KOPT-K1 (cell line): ENCODE measurements around the gene DOK4.
A peak's percentile ranks its signal among the peaks of the same experiment; 100 is the strongest.
"Not testable (repeated sequence)": the region's sequence is repeated elsewhere in the genome, so short reads cannot be mapped to it uniquely, and the experiment has no call there.

Experiments
- H3K27ac ChIP-seq: fragments of 200-600 bp; sonication (generic); 2 replicates; pipeline ENCODE4 v1.5.1; 2016; ENCODE audit warnings: antibody characterized with exemption, mild to moderate bottlenecking, low read depth, low read length; ENCODE audit not compliant: poor library complexity, severe bottlenecking
- H3K36me3 ChIP-seq: fragments of 200-600 bp; sonication (generic); 2 replicates; pipeline ENCODE4 v1.5.1; 2017; ENCODE audit warnings: antibody characterized with exemption, mild to moderate bottlenecking, low read length, moderate library complexity; ENCODE audit not compliant: insufficient read depth
- H3K9me3 ChIP-seq: fragments of 200-600 bp; sonication (generic); 2 replicates; pipeline ENCODE4 v1.5.1; 2017; ENCODE audit warnings: antibody characterized with exemption, low read length, mild to moderate bottlenecking; ENCODE audit not compliant: insufficient read depth, poor library complexity, severe bottlenecking

Gene DOK4

GRCh38 chr16:57469917-57470470, 16.3 kb downstream of the DOK4 start:
- Histone ChIP-seq H3K9me3 (no peaks in the 10 kb centered on the region), H3K36me3 (peaks cover 91% of the 10 kb centered on the region), H3K27ac (no peak overlapping the region)

GRCh38 chr16:57469046-57469445, 17.2 kb downstream of the DOK4 start:
- no peaks in the 10 kb centered on the region for H3K9me3 ChIP-seq
- H3K36me3 ChIP-seq = peaks cover 100% of the 10 kb centered on the region
- no peak overlapping the region for H3K27ac ChIP-seq

GRCh38 chr16:57468346-57468745, 17.9 kb downstream of the DOK4 start:
- peaks cover 98% of the 10 kb centered on the region for H3K36me3 ChIP-seq
- no peak overlapping the region for H3K27ac ChIP-seq
- no peaks in the 10 kb centered on the region for H3K9me3 ChIP-seq

- H3K9me3 ChIP-seq = no peaks in the 10 kb centered on the region
- H3K36me3 ChIP-seq = peaks cover 80% of the 10 kb centered on the region
- no peak overlapping the region for H3K27ac ChIP-seq
Measured at GRCh38 chr16:57464523-57464922, 21.8 kb downstream of the DOK4 start.

DNA sequence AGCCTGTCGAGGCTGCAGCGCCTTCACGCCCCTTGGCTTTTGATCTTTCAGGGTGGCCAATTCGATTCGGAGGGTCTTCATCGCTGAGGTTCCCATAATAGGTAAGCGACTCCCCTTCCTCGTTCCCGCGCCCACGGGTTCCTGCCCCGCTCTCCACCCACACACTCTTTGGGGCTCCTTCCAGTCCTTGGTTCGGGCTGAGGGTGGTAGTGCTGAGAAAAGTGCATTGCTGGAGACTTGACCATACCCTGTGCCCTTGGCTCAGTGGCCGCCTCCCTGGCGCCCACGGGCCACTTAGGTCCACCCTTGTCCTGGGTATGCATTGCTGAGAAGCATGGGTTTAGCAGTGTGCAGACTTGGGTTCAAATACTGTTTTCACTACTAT, 23.3 kb downstream of the DOK4 start:
- H3K36me3 ChIP-seq = peaks cover 78% of the 10 kb centered on the region
- H3K27ac ChIP-seq = peak overlapping the region; percentile 55
- no peaks in the 10 kb centered on the region for H3K9me3 ChIP-seq

GRCh38 chr16:57462209-57462977, 23.9 kb downstream of the DOK4 start, which contains the start of gene POLR2C:
POLR2C (plus strand) TSS chr16:57462679; CDS start chr16:57462725, 46 bp downstream.
- Histone ChIP-seq H3K9me3 (no peaks in the 10 kb centered on the region), H3K27ac (peak within 1 kb of the TSS; percentile 55), H3K36me3 (peaks cover 78% of the 10 kb centered on the region)

- Histone ChIP-seq H3K36me3 (peaks cover 61% of the 10 kb centered on the region), H3K27ac (no peak overlapping the region), H3K9me3 (no peaks in the 10 kb centered on the region)
Measured at GRCh38 chr16:57452021-57452420, 34.3 kb downstream of the DOK4 start.

- Histone ChIP-seq H3K27ac (peak within 1 kb of the TSS; percentile 82), H3K36me3 (peaks cover 20% of the 10 kb centered on the region), H3K9me3 (no peaks in the 10 kb centered on the region)
Measured at GRCh38 chr16:57447186-57447962, 38.9 kb downstream of the DOK4 start, which contains the start of the genes CIAPIN1 and COQ9. CIAPIN1 (minus strand) TSS chr16:57447385; CDS start chr16:57440928, 6,457 bp downstream. COQ9 (plus strand) TSS chr16:57447479; CDS start chr16:57447506, 27 bp downstream.

- Histone ChIP-seq H3K9me3 (peaks cover 1% of the 10 kb centered on the region), H3K36me3 (peaks cover 20% of the 10 kb centered on the region), H3K27ac (peak overlapping the region; percentile 82)
Measured at GRCh38 chr16:57446531-57447185, 39.6 kb downstream of the DOK4 start.

- Histone ChIP-seq H3K36me3 (peaks cover 23% of the 10 kb centered on the region), H3K9me3 (peaks cover 12% of the 10 kb centered on the region), H3K27ac (no peak overlapping the region)
Measured at GRCh38 chr16:57445510-57445909, 40.8 kb downstream of the DOK4 start.

DNA sequence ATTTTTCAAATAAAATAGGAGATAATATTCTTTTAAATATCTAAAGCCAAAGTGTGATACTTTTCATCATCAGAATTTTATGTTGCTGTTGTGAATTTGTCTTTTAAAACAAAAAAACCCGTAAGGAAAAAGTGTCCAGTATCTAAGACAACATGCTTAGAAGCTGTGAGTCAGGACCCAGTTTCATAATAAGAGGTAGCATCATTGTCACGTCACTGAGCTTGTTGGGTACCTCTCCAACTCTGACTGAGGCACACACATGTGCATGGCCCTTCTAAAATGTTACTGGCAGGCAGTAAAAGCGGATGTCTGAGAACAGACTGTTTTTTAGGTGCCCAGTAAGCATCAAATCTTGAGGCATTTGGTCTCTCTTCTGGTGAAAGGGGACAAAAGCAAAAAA, 41.6 kb downstream of the DOK4 start:
- Histone ChIP-seq H3K27ac (no peak overlapping the region), H3K36me3 (peaks cover 30% of the 10 kb centered on the region), H3K9me3 (peaks cover 20% of the 10 kb centered on the region)

GRCh38 chr16:57440551-57440950, 45.7 kb downstream of the DOK4 start:
- Histone ChIP-seq H3K9me3 (peaks cover 23% of the 10 kb centered on the region), H3K36me3 (peaks cover 71% of the 10 kb centered on the region)
- H3K27ac ChIP-seq = not testable (repeated sequence)

- Histone ChIP-seq H3K9me3 (peaks cover 23% of the 10 kb centered on the region), H3K36me3 (peaks cover 77% of the 10 kb centered on the region)
- H3K27ac ChIP-seq = not testable (repeated sequence)
Measured at GRCh38 chr16:57439947-57440346, 46.3 kb downstream of the DOK4 start.

- no peak overlapping the region for H3K27ac ChIP-seq
- H3K9me3 ChIP-seq = peaks cover 14% of the 10 kb centered on the region
- H3K36me3 ChIP-seq = peaks cover 99% of the 10 kb centered on the region
Measured at GRCh38 chr16:57435838-57436237, 50.5 kb downstream of the DOK4 start.

DNA sequence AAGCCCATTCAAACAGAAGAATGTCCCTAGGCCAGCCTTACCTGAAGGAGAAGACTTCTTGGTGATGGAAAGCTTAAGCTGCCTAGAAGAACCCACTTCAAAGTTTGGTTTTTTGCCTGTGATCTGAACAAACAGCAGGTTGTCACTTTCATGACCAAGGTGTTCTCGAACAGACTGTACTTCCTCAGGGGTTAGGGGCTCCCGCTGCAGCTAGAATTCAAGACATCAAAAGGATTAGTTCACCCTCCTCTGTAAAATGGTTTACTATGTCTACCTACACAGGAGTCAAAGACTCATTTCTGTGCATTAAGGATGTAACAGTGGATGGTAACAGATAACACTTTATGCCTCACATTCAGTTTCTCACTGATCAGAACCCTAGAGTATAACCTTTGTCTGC, 52.3 kb downstream of the DOK4 start:
- Histone ChIP-seq H3K36me3 (peaks cover 97% of the 10 kb centered on the region), H3K9me3 (no peaks in the 10 kb centered on the region), H3K27ac (no peak overlapping the region)
